HepG2 (cell line): Measurements from ENCODE around the gene MSS51. TPM values are rescaled to one million over a fixed set of nuclear protein-coding genes. Genes with fewer than 3 reads are reported as not detected.

Source experiments
- ATAC-seq: fragments of 200-7000 bp; cut with Tn5 transposase; 3 replicates; pipeline ENCODE4 v1.9.1; 2020; ENCODE audit warnings: mild to moderate bottlenecking, moderate library complexity
- BruUV-seq: library from RNA; stranded (reverse); fragments of 400-500 nt; replicated peaks from 2 replicates; lab custom pipeline; 2021; lab: Mats Ljungman, UMichigan
- CTCF ChIA-PET: fragments of 300-600 bp; formaldehyde crosslinking; extraction: SDS; loops from one replicate; lab custom pipeline; 2021; ENCODE audit warnings: low total read pairs, inconsistent platforms, low intra/inter-chr PET ratio; lab: Yijun Ruan, JAX
- POLR2A ChIA-PET: fragments of 350-600 bp; sonication (Branson Sonifier 250); formaldehyde crosslinking; loops from one replicate; lab custom pipeline; 2020; ENCODE audit warnings: antibody characterized with exemption, inconsistent platforms; lab: Yijun Ruan, JAX
- DNase-seq: peaks from one replicate; pipeline ENCODE4 v3.0.0-alpha.2; 2015; ENCODE audit warnings: low spot score
- FAIRE-seq: peaks from 3 replicates; lab custom pipeline; 2011; peaks lifted over from hg19 to GRCh38; lab: Jason Lieb, UNC
- H2AFZ ChIP-seq: one replicate; pipeline ENCODE4 v1.6.1; 2011; ENCODE audit warnings: low read length, inconsistent platforms
- H3K27ac ChIP-seq: fragments of 300-600 bp; 3 replicates; pipeline ENCODE4 v1.8.0; 2011; ENCODE audit warnings: mixed run types, mild to moderate bottlenecking, mixed read lengths, low read length, inconsistent platforms; ENCODE audit not compliant: insufficient read depth; ENCODE audit errors: extremely low read length
- H3K27me3 ChIP-seq, 2 experiments: fragments of 200-600 bp in 1 of 2; 2 replicates in 1 of 2; 3 replicates in 1 of 2; pipeline versions ENCODE4 v1.6.0 to v1.8.0; 2011; ENCODE audit warnings: low read length in 2 of 2, mild to moderate bottlenecking in 2 of 2, moderate library complexity in 2 of 2, inconsistent platforms in 1 of 2; ENCODE audit not compliant: insufficient read depth in 2 of 2, control insufficient read depth in 1 of 2
- H3K36me3 ChIP-seq, 2 experiments: fragments of 200-600 bp in 1 of 2; replicated peaks in 1 of 2; 2 replicates in 1 of 2; 3 replicates in 1 of 2; pipeline versions ENCODE4 v1.5.1 to v1.8.0; 2011; ENCODE audit warnings: low read length in 2 of 2, inconsistent platforms in 1 of 2; ENCODE audit not compliant: insufficient read depth in 2 of 2, control insufficient read depth in 1 of 2
- H3K4me1 ChIP-seq: 2 replicates; pipeline ENCODE4 v1.5.1; 2012; ENCODE audit warnings: low read length, inconsistent platforms; ENCODE audit not compliant: insufficient read depth
- H3K4me2 ChIP-seq: 2 replicates; pipeline ENCODE4 v1.6.0; 2011; ENCODE audit warnings: low read depth, low read length, inconsistent platforms
- H3K4me3 ChIP-seq, 3 experiments: fragments of 200-600 bp in 1 of 3; sonication (generic), shearing (Covaris generic) in 1 of 3; replicated peaks in 1 of 3; 2 replicates each; pipeline ENCODE4 v1.5.1; 2011 to 2016; ENCODE audit warnings: low read length in 3 of 3, inconsistent platforms in 2 of 3, low read depth in 2 of 3, mild to moderate bottlenecking in 2 of 3, control low read depth in 1 of 3, mixed read lengths in 1 of 3; ENCODE audit not compliant: insufficient read depth in 1 of 3
- H3K79me2 ChIP-seq: one replicate; pipeline ENCODE4 v1.6.1; 2011; ENCODE audit warnings: low read length, inconsistent platforms; ENCODE audit not compliant: insufficient read depth
- H3K9ac ChIP-seq: 2 replicates; pipeline ENCODE4 v1.6.0; 2011; ENCODE audit warnings: mild to moderate bottlenecking, low read depth, low read length, inconsistent platforms; ENCODE audit not compliant: insufficient read depth
- H3K9me3 ChIP-seq: 2 replicates; pipeline ENCODE4 v1.5.1; 2012; ENCODE audit warnings: mild to moderate bottlenecking, low read length
- H4K20me1 ChIP-seq: 2 replicates; pipeline ENCODE4 v1.6.0; 2011; ENCODE audit warnings: inconsistent platforms, mild to moderate bottlenecking, low read length, moderate library complexity; ENCODE audit not compliant: insufficient read depth
- CBX1 ChIP-seq: IDR thresholded peaks from one replicate; pipeline ENCODE4 v1.6.1; 2016; ENCODE audit warnings: antibody characterized with exemption, low read depth
- FOXJ3 ChIP-seq: sonication (generic); formaldehyde crosslinking; IDR thresholded peaks from 2 replicates; pipeline ENCODE4 v1.4.0; 2020; ENCODE audit warnings: missing genetic modification reagents, mild to moderate bottlenecking, borderline replicate concordance
- MAFF ChIP-seq: IDR thresholded peaks from 2 replicates; pipeline ENCODE4 v1.6.1; 2011; ENCODE audit warnings: low read depth, low read length, improper control_type of control experiment
- MAFK ChIP-seq, 2 experiments: IDR thresholded peaks in 1 of 2; conservative IDR thresholded peaks in 1 of 2; 2 replicates each; pipeline ENCODE4 v1.6.1; 2011; ENCODE audit warnings: improper control_type of control experiment in 2 of 2, low read length in 2 of 2
- MTF2 ChIP-seq: sonication (generic); formaldehyde crosslinking; IDR thresholded peaks from 2 replicates; pipeline ENCODE4 v1.5.0; 2020; ENCODE audit warnings: missing genetic modification reagents, borderline replicate concordance
- NFE2L1 ChIP-seq: sonication (generic); formaldehyde crosslinking; IDR thresholded peaks from 2 replicates; pipeline ENCODE4 v1.4.0; 2020; ENCODE audit warnings: missing genetic modification reagents, mild to moderate bottlenecking, borderline replicate concordance
- SRF ChIP-seq: IDR thresholded peaks from 2 replicates; pipeline ENCODE4 v1.6.1; 2011; ENCODE audit warnings: mild to moderate bottlenecking, low read depth, low read length, moderate library complexity
- YEATS4 ChIP-seq: sonication (generic); formaldehyde crosslinking; IDR thresholded peaks from 2 replicates; pipeline ENCODE4 v1.4.0; 2020; ENCODE audit warnings: missing genetic modification reagents, borderline replicate concordance
- ZEB1 ChIP-seq: IDR thresholded peaks from 2 replicates; pipeline ENCODE4 v1.6.1; 2012; ENCODE audit warnings: mild to moderate bottlenecking, low read depth, inconsistent platforms; ENCODE audit not compliant: insufficient replicate concordance
- ZNF232 ChIP-seq: sonication (generic); formaldehyde crosslinking; IDR thresholded peaks from 2 replicates; pipeline ENCODE4 v1.4.0; 2020; ENCODE audit warnings: missing genetic modification reagents, borderline replicate concordance
- ZNF367 ChIP-seq: sonication (generic); formaldehyde crosslinking; IDR thresholded peaks from 2 replicates; pipeline ENCODE4 v1.4.0; 2020; ENCODE audit warnings: missing genetic modification reagents, borderline replicate concordance
- ZNF644 ChIP-seq: IDR thresholded peaks from 2 replicates; pipeline ENCODE4 v1.6.1; 2016; ENCODE audit warnings: low read depth
- ZNF7 ChIP-seq: IDR thresholded peaks from 2 replicates; pipeline ENCODE4 v1.6.1; 2016; ENCODE audit warnings: missing biosample characterization, missing genetic modification reagents
- WGBS: methylation state at CpG from one replicate; pipeline ENCODE4 v1.1.6; 2017; ENCODE audit warnings: low lambda C conversion rate; 5-methylcytosine and 5-hydroxymethylcytosine counted together
- in situ Hi-C: cut with HindIII; loops from 2 replicates; pipeline ENCODE4 v1.10.0; 2017; ENCODE audit warnings: low pct_unique_long_range_greater_than_20kb; ENCODE audit not compliant: extremely low pct_ligation_motif_present
- intact Hi-C: fragments of 100-400 bp; cut with micrococcal nuclease; formaldehyde crosslinking; loops from one replicate; pipeline ENCODE4 v1.10.0; 2022; ENCODE audit not compliant: unreplicated experiment
- polyA plus RNA-seq, 8 experiments: library from polyadenylated mRNA; depleted of rRNA in 3 of 8; stranded (reverse) in 7 of 8; unstranded in 1 of 8; fragments of >200 nt; fragmentation: Illumina TruSeq in 4 of 8; extraction: Trizol in 4 of 8; gene quantifications; 2 replicates each; pipeline versions ENCODE4 v1.2.1 to v1.2.3, GENCODE V29; 2011 to 2016; ENCODE audit warnings: low read depth in 4 of 8, missing spikeins in 1 of 8, mixed read lengths in 1 of 8; ENCODE audit not compliant: insufficient read depth in 1 of 8
- total RNA-seq, 5 experiments: library from RNA; depleted of rRNA; stranded (reverse); fragments of >200 nt; fragmentation: Illumina TruSeq; extraction: Trizol; gene quantifications; 2 replicates each; pipeline ENCODE4 v1.2.3, GENCODE V29; 2016; ENCODE audit warnings: low read depth in 1 of 5
- TF ChIP-seq, protein P1 (sequence below): sonication (generic); formaldehyde crosslinking; IDR thresholded peaks from 2 replicates; pipeline ENCODE4 v1.9.0; 2021; ENCODE audit warnings: missing genetic modification reagents, borderline replicate concordance
- TF ChIP-seq, protein P2 (sequence below): sonication (generic); formaldehyde crosslinking; IDR thresholded peaks from 2 replicates; pipeline ENCODE4 v1.4.0; 2020; ENCODE audit warnings: missing genetic modification reagents, borderline replicate concordance

MSS51 gene
- total and polyA plus RNA-seq, 2 of the 13 experiments (the other 11 are each of a cell fraction or from before 2014, with no cell fraction given): 0.91 to 2.4 TPM

- DNase-seq: no peak
- ChIA-PET POLR2A (no interaction called here), CTCF (no interaction called here)
- in situ Hi-C loops: no loop called here
- H3K79me2 ChIP-seq: no peaks in the 10 kb centered on the region
- H3K9ac ChIP-seq: no peak overlapping the region
- no peaks in the 10 kb centered on the region for H3K9me3 ChIP-seq
- intact Hi-C loops: no loop called here
- 97% methylated on average over 4 of the region's 4 CpGs for WGBS
- FAIRE-seq: no peak
- H3K4me3 ChIP-seq: no peak overlapping the region
- H3K27me3 ChIP-seq: no peaks in the 10 kb centered on the region; a peak in 1 of 5 replicates
- TF ChIP-seq MAFK (conservative IDR thresholded peaks at IDR 0.05 in 1 of 2, IDR thresholded peaks at IDR 0.05 in 1 of 2; ENCODE audit: low read length in 2 of 2) (peak; percentile 70 to 84), MAFF (peak; percentile 75), ZNF367 (no peak)
- TF ChIP-seq, protein P1, sequence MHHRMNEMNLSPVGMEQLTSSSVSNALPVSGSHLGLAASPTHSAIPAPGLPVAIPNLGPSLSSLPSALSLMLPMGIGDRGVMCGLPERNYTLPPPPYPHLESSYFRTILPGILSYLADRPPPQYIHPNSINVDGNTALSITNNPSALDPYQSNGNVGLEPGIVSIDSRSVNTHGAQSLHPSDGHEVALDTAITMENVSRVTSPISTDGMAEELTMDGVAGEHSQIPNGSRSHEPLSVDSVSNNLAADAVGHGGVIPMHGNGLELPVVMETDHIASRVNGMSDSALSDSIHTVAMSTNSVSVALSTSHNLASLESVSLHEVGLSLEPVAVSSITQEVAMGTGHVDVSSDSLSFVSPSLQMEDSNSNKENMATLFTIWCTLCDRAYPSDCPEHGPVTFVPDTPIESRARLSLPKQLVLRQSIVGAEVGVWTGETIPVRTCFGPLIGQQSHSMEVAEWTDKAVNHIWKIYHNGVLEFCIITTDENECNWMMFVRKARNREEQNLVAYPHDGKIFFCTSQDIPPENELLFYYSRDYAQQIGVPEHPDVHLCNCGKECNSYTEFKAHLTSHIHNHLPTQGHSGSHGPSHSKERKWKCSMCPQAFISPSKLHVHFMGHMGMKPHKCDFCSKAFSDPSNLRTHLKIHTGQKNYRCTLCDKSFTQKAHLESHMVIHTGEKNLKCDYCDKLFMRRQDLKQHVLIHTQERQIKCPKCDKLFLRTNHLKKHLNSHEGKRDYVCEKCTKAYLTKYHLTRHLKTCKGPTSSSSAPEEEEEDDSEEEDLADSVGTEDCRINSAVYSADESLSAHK: no peak
- H2AFZ ChIP-seq: no peak overlapping the region
- no peak overlapping the region for H3K4me2 ChIP-seq
- H3K27ac ChIP-seq: no peak overlapping the region
- no TSS peak for BruUV-seq
- H3K36me3 ChIP-seq: peaks cover 9 to 64% of the 10 kb centered on the region in 2 experiments
- no peaks in the 10 kb centered on the region; the same call in 1 of the 2 replicates for H4K20me1 ChIP-seq
- H3K4me1 ChIP-seq: no peaks in the 10 kb centered on the region
- no peak for ATAC-seq
These were observed 45.1 kb downstream of the MSS51 start for GRCh38 chr10:73388228-73388627.

GRCh38 chr10:73386583-73386982, 46.8 kb downstream of the MSS51 start:
- Histone ChIP-seq H3K36me3 (peaks cover 15 to 77% of the 10 kb centered on the region in 2 experiments), H4K20me1 (no peaks in the 10 kb centered on the region; the same call in 1 of the 2 replicates), H2AFZ (no peak overlapping the region), H3K9ac (no peak overlapping the region), H3K4me3 (no peak overlapping the region), H3K27ac (no peak overlapping the region), H3K4me2 (no peak overlapping the region), H3K4me1 (no peaks in the 10 kb centered on the region), H3K79me2 (no peaks in the 10 kb centered on the region), H3K9me3 (no peaks in the 10 kb centered on the region), H3K27me3 (no peaks in the 10 kb centered on the region; a peak in 1 of 5 replicates)
- BruUV-seq: no TSS peak
- in situ Hi-C loops (no loop called here), intact Hi-C loops (no loop called here)
- WGBS: 97% methylated on average over 7 of the region's 7 CpGs
- CTCF ChIA-PET: no interaction called here
- POLR2A ChIA-PET: no interaction called here
- no peak for ATAC-seq
- no peak for DNase-seq
- no peak for FAIRE-seq
- TF ChIP-seq ZNF7: no peak
- no peak for TF ChIP-seq NFE2L1
- no peak for TF ChIP-seq FOXJ3 (CRISPR knock-in tag)
- TF ChIP-seq ZNF644 (CRISPR knock-in tag): no peak
- no peak for TF ChIP-seq YEATS4 (CRISPR knock-in tag)
- TF ChIP-seq SRF: no peak
- no peak for TF ChIP-seq ZEB1
- TF ChIP-seq MTF2 (CRISPR knock-in tag): no peak
- TF ChIP-seq, protein P2, sequence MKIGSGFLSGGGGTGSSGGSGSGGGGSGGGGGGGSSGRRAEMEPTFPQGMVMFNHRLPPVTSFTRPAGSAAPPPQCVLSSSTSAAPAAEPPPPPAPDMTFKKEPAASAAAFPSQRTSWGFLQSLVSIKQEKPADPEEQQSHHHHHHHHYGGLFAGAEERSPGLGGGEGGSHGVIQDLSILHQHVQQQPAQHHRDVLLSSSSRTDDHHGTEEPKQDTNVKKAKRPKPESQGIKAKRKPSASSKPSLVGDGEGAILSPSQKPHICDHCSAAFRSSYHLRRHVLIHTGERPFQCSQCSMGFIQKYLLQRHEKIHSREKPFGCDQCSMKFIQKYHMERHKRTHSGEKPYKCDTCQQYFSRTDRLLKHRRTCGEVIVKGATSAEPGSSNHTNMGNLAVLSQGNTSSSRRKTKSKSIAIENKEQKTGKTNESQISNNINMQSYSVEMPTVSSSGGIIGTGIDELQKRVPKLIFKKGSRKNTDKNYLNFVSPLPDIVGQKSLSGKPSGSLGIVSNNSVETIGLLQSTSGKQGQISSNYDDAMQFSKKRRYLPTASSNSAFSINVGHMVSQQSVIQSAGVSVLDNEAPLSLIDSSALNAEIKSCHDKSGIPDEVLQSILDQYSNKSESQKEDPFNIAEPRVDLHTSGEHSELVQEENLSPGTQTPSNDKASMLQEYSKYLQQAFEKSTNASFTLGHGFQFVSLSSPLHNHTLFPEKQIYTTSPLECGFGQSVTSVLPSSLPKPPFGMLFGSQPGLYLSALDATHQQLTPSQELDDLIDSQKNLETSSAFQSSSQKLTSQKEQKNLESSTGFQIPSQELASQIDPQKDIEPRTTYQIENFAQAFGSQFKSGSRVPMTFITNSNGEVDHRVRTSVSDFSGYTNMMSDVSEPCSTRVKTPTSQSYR (CRISPR knock-in tag): no peak
- no peak for TF ChIP-seq CBX1
- TF ChIP-seq ZNF232: no peak
